B cell (primary cell): ENCODE data around the gene SEMA4G.

Source experiments
- EZH2 ChIP-seq: IDR thresholded peaks from 2 replicates; pipeline ENCODE4 v1.6.1; 2012; ENCODE audit warnings: borderline replicate concordance, low read depth, mild to moderate bottlenecking, moderate library complexity, low read length; ENCODE audit not compliant: insufficient read depth, poor library complexity, severe bottlenecking
- TF ChIP-seq, protein P1 (sequence below): fragments of 200-600 bp; IDR thresholded peaks from one replicate; pipeline ENCODE4 v1.8.0; 2022; ENCODE audit warnings: antibody characterized with exemption, mild to moderate bottlenecking

DNA sequence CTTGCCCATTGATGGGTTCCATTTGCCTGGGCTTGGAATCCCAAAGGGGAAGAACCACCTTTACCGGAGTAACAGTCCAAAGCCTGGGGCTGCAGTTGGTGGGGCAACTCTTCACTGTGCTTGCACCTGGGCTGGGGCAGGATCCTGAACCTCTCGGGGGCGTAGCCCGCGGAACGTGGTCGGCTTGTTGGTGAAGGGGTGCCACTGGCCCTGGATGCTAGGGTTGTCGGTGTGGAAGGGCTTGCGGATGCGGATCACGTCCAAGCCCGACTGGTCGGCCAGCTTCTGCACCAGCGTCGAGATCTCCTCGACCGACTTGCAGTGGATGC, 17.3 kb downstream of the SEMA4G start:
- TF ChIP-seq, protein P1, sequence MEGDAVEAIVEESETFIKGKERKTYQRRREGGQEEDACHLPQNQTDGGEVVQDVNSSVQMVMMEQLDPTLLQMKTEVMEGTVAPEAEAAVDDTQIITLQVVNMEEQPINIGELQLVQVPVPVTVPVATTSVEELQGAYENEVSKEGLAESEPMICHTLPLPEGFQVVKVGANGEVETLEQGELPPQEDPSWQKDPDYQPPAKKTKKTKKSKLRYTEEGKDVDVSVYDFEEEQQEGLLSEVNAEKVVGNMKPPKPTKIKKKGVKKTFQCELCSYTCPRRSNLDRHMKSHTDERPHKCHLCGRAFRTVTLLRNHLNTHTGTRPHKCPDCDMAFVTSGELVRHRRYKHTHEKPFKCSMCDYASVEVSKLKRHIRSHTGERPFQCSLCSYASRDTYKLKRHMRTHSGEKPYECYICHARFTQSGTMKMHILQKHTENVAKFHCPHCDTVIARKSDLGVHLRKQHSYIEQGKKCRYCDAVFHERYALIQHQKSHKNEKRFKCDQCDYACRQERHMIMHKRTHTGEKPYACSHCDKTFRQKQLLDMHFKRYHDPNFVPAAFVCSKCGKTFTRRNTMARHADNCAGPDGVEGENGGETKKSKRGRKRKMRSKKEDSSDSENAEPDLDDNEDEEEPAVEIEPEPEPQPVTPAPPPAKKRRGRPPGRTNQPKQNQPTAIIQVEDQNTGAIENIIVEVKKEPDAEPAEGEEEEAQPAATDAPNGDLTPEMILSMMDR = no peak
- no peak for TF ChIP-seq EZH2
